ENCODE measurements around the gene CRIM1. TPM values are rescaled to one million over a fixed set of nuclear protein-coding genes. Genes with fewer than 3 reads are reported as not detected.

CRIM1 gene
- total RNA-seq, 1 experiment from 2014 or later, result 133 TPM

GRCh38 chr2:36404318-36404717 is 48.7 kb downstream of the CRIM1 start:
- peaks cover 22% of the 10 kb centered on the region for H3F3A ChIP-seq (ENCODE audit: insufficient read depth, low read depth)
- no peak overlapping the region for H2AFZ ChIP-seq
- H3K79me2 ChIP-seq (ENCODE audit: low read depth), result peaks cover 82% of the 10 kb centered on the region
- H3K27me3 ChIP-seq (ENCODE audit: insufficient read depth, low read depth), result no peaks in the 10 kb centered on the region
- BruUV-seq (replicated peaks), result no TSS peak
- peak overlapping the region; percentile 43 for H3K27ac ChIP-seq
- H4K20me1 ChIP-seq (ENCODE audit: insufficient read depth), result peaks cover 5% of the 10 kb centered on the region; the same call in 1 of the 2 replicates
- POLR2A ChIA-PET (ENCODE audit: unreplicated experiment), result no interaction called here
- TF ChIP-seq, protein P1, sequence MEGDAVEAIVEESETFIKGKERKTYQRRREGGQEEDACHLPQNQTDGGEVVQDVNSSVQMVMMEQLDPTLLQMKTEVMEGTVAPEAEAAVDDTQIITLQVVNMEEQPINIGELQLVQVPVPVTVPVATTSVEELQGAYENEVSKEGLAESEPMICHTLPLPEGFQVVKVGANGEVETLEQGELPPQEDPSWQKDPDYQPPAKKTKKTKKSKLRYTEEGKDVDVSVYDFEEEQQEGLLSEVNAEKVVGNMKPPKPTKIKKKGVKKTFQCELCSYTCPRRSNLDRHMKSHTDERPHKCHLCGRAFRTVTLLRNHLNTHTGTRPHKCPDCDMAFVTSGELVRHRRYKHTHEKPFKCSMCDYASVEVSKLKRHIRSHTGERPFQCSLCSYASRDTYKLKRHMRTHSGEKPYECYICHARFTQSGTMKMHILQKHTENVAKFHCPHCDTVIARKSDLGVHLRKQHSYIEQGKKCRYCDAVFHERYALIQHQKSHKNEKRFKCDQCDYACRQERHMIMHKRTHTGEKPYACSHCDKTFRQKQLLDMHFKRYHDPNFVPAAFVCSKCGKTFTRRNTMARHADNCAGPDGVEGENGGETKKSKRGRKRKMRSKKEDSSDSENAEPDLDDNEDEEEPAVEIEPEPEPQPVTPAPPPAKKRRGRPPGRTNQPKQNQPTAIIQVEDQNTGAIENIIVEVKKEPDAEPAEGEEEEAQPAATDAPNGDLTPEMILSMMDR (conservative IDR thresholded peaks at IDR 0.05), result no peak
- TF ChIP-seq EZH2 (IDR thresholded peaks at IDR 0.05; ENCODE audit: low read depth), result no peak
- H3K4me1 ChIP-seq (replicated peaks; ENCODE audit: insufficient read depth), result peaks cover 19% of the 10 kb centered on the region
- peak overlapping the region; percentile 48 for H3K4me2 ChIP-seq
- H3K4me3 ChIP-seq, result no peak overlapping the region
- 0 out of 2 replicates have a peak, but pooled peaks cover under 1% of the 10 kb centered on the region for H3K36me3 ChIP-seq (ENCODE audit: low read depth)
- intact Hi-C loops (cut with micrococcal nuclease; ENCODE audit: unreplicated experiment), result loop anchor here (1.0 kb wide), 1 partner anchor 8 kb away; no protein-coding TSS in a partner anchor
- peak; percentile 24 to 66 for DNase-seq
- H3K9me2 ChIP-seq (ENCODE audit: insufficient read depth), result no peaks in the 10 kb centered on the region
- H3K9me3 ChIP-seq (ENCODE audit: insufficient read depth, low read depth), result peaks cover 4% of the 10 kb centered on the region; the same call in 1 of the 2 replicates
- CTCF ChIA-PET, result interaction anchor here (1.2 kb wide), 1 partner anchor 28 kb away, joined by 3 read pairs; no protein-coding TSS in a partner anchor

DNA sequence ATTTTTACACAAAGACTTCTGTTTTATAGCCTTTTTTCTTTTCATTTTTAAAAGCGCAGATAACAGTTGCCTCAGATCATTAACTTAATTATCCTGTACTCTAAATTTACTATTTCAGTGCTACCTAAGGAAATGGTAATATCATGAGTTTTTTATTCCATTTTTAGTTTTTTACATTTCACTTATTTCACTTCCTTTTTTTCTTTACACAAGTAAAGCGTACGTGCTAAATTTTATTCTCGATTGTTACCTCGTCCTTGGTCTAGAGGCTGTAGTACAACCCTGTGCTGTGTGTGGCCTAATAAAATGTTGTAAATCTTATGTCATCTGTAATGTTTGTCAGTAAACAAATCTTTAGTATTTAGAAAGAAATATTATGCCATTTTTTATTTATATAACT is 49.2 kb downstream of the CRIM1 start:
- H3K9me3 ChIP-seq (ENCODE audit: insufficient read depth, low read depth), result peaks cover 4% of the 10 kb centered on the region; the same call in 1 of the 2 replicates
- no peak for DNase-seq
- BruUV-seq (replicated peaks), result no TSS peak
- H3K27me3 ChIP-seq (ENCODE audit: insufficient read depth, low read depth), result no peaks in the 10 kb centered on the region
- peaks cover 19% of the 10 kb centered on the region for H3K4me1 ChIP-seq (replicated peaks; ENCODE audit: insufficient read depth)
- no peak overlapping the region for H2AFZ ChIP-seq
- ChIA-PET CTCF (no interaction called here), POLR2A (ENCODE audit: unreplicated experiment) (no interaction called here)
- peaks cover 82% of the 10 kb centered on the region for H3K79me2 ChIP-seq (ENCODE audit: low read depth)
- H3K4me3 ChIP-seq, result no peak overlapping the region
- peaks cover 22% of the 10 kb centered on the region for H3F3A ChIP-seq (ENCODE audit: insufficient read depth, low read depth)
- H3K27ac ChIP-seq, result peak overlapping the region; percentile 43
- no peaks in the 10 kb centered on the region for H3K36me3 ChIP-seq (ENCODE audit: low read depth)
- TF ChIP-seq, protein P1 (conservative IDR thresholded peaks at IDR 0.05), result no peak
- H3K4me2 ChIP-seq, result peak overlapping the region; percentile 48; the same call in 1 of the 2 replicates
- intact Hi-C loops (cut with micrococcal nuclease; ENCODE audit: unreplicated experiment), result loop anchor here (1.0 kb wide), 1 partner anchor 8 kb away; no protein-coding TSS in a partner anchor
- peaks cover 5% of the 10 kb centered on the region; the same call in 1 of the 2 replicates for H4K20me1 ChIP-seq (ENCODE audit: insufficient read depth)
- no peaks in the 10 kb centered on the region for H3K9me2 ChIP-seq (ENCODE audit: insufficient read depth)

GRCh38 chr2:36405183-36405582 is 49.6 kb downstream of the CRIM1 start:
- Histone ChIP-seq H3K4me2 (no peak overlapping the region), H3K27me3 (ENCODE audit: insufficient read depth, low read depth) (no peaks in the 10 kb centered on the region), H3K79me2 (ENCODE audit: low read depth) (peaks cover 85% of the 10 kb centered on the region), H3K9me3 (ENCODE audit: insufficient read depth, low read depth) (peaks cover 4% of the 10 kb centered on the region; the same call in 1 of the 2 replicates), H4K20me1 (ENCODE audit: insufficient read depth) (peaks cover 5% of the 10 kb centered on the region; the same call in 1 of the 2 replicates), H3K27ac (no peak overlapping the region), H3K4me1 (replicated peaks; ENCODE audit: insufficient read depth) (peaks cover 19% of the 10 kb centered on the region), H3K4me3 (no peak overlapping the region), H3K9me2 (ENCODE audit: insufficient read depth) (no peaks in the 10 kb centered on the region), H3F3A (ENCODE audit: insufficient read depth, low read depth) (peaks cover 22% of the 10 kb centered on the region), H3K36me3 (ENCODE audit: low read depth) (no peaks in the 10 kb centered on the region), H2AFZ (no peak overlapping the region)
- no TSS peak for BruUV-seq (replicated peaks)
- no peak for TF ChIP-seq EZH2 (IDR thresholded peaks at IDR 0.05; ENCODE audit: low read depth)
- TF ChIP-seq, protein P1 (conservative IDR thresholded peaks at IDR 0.05), result no peak
- DNase-seq, result no peak
- ChIA-PET CTCF (no interaction called here), POLR2A (ENCODE audit: unreplicated experiment) (no interaction called here)
- intact Hi-C loops (cut with micrococcal nuclease; ENCODE audit: unreplicated experiment), result no loop called here

Data from PC-9 (cell line).